HG03469 (cell line): ENCODE results near the gene NR4A3.
"Not testable (repeated sequence)": the region's sequence is repeated elsewhere in the genome, so short reads cannot be mapped to it uniquely, and the experiment has no call there.

ENCODE experiments used
- ATAC-seq: cut with Tn5 transposase; IDR thresholded peaks from one replicate; pipeline ENCODE4 v1.9.1; 2021; ENCODE audit warnings: mild to moderate bottlenecking, moderate library complexity, moderate number of reproducible peaks; ENCODE audit not compliant: unreplicated experiment

NR4A3 gene

GRCh38 chr9:99832558-99832864 is 10.8 kb downstream of the NR4A3 start:
- ATAC-seq: no peak

GRCh38 chr9:99833735-99834134 is 12.1 kb downstream of the NR4A3 start:
- ATAC-seq: peak; percentile 50

- ATAC-seq: no peak
These were observed 12.8 kb downstream of the NR4A3 start for GRCh38 chr9:99834474-99834873.

- ATAC-seq: no peak
These were observed 13.5 kb downstream of the NR4A3 start for GRCh38 chr9:99835142-99835541.

GRCh38 chr9:99835581-99835980 is 13.9 kb downstream of the NR4A3 start:
- ATAC-seq: no peak

GRCh38 chr9:99840072-99840471 is 18.4 kb downstream of the NR4A3 start:
- ATAC-seq: no peak

GRCh38 chr9:99845063-99845462 is 23.4 kb downstream of the NR4A3 start:
- ATAC-seq: no peak

GRCh38 chr9:99848447-99848846 is 26.8 kb downstream of the NR4A3 start:
- no peak for ATAC-seq

- no peak for ATAC-seq
These were observed 29.2 kb downstream of the NR4A3 start for GRCh38 chr9:99850736-99851499.

- peak; percentile 87 for ATAC-seq
These were observed 29.8 kb downstream of the NR4A3 start for GRCh38 chr9:99851500-99851822.

- ATAC-seq: no peak
These were observed 30.9 kb downstream of the NR4A3 start for GRCh38 chr9:99852617-99853016.

- no peak for ATAC-seq
These were observed 33.9 kb downstream of the NR4A3 start for GRCh38 chr9:99855467-99856176.

- ATAC-seq: not testable (repeated sequence)
These were observed 35.9 kb downstream of the NR4A3 start for GRCh38 chr9:99857576-99857975.

- ATAC-seq: no peak
These were observed 36.4 kb downstream of the NR4A3 start for GRCh38 chr9:99858087-99858486.

- no peak for ATAC-seq
These were observed 37.7 kb downstream of the NR4A3 start for GRCh38 chr9:99859243-99859980.

- no peak for ATAC-seq
These were observed 38.6 kb downstream of the NR4A3 start for GRCh38 chr9:99860266-99860665.

- no peak for ATAC-seq
These were observed 42.3 kb downstream of the NR4A3 start for GRCh38 chr9:99863955-99864354.

GRCh38 chr9:99866398-99866797 is 44.7 kb downstream of the NR4A3 start:
- ATAC-seq: no peak

- ATAC-seq: peak; percentile 18
These were observed 45.9 kb downstream of the NR4A3 start for GRCh38 chr9:99867536-99867935.

GRCh38 chr9:99867968-99868367 is 46.3 kb downstream of the NR4A3 start:
- ATAC-seq: peak; percentile 43

GRCh38 chr9:99868845-99869244 is 47.2 kb downstream of the NR4A3 start:
- peak; percentile 60 for ATAC-seq

GRCh38 chr9:99870126-99870525 is 48.4 kb downstream of the NR4A3 start:
- ATAC-seq: no peak
